ENCODE data around the gene TUBB8B.
"Not testable (repeated sequence)": the region's sequence is repeated elsewhere in the genome, so short reads cannot be mapped to it uniquely, and the experiment has no call there.

Gene TUBB8B

DNA sequence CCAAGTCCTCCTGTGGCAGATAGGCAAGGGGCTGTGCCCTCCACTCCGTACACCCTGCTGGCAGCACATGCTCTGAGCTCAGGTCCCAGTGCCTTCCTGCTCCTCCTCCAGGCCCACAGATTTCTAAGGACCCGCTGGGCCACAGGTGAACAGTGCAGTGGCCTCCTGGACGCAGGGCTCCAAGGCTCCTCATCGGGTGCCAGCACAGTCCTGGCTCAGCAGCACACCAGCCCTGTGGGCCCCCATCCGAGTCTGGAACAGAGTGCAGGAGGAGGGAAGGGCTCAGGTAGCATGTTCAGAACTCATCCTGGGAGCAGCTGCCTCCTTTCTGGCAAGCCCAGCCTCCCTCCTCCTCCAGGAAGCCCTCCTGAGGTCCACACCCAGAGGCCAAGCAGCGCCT, 30.8 kb upstream of the TUBB8B start:
- not testable (repeated sequence) for H3K27me3 ChIP-seq (ENCODE audit: control insufficient read depth, insufficient read depth, low read length); H3K27ac ChIP-seq (ENCODE audit: low read depth, low read length); H3K4me1 ChIP-seq (ENCODE audit: control insufficient read depth, insufficient read depth, low read length); H3K4me3 ChIP-seq (ENCODE audit: low read length); H3K36me3 ChIP-seq (ENCODE audit: control insufficient read depth, insufficient read depth, low read length); H3K9ac ChIP-seq (ENCODE audit: low read length)

- H3K36me3 ChIP-seq (ENCODE audit: control insufficient read depth, insufficient read depth, low read length); H3K27me3 ChIP-seq (ENCODE audit: control insufficient read depth, insufficient read depth, low read length); H3K9ac ChIP-seq (ENCODE audit: low read length); H3K4me1 ChIP-seq (ENCODE audit: control insufficient read depth, insufficient read depth, low read length); H3K27ac ChIP-seq (ENCODE audit: low read depth, low read length); H3K4me3 ChIP-seq (ENCODE audit: low read length): not testable (repeated sequence)
Observed at GRCh38 chr18:75525-76160, 26.2 kb upstream of the TUBB8B start.

- H3K4me1 ChIP-seq (ENCODE audit: control insufficient read depth, insufficient read depth, low read length); H3K27ac ChIP-seq (ENCODE audit: low read depth, low read length); H3K4me3 ChIP-seq (ENCODE audit: low read length); H3K36me3 ChIP-seq (ENCODE audit: control insufficient read depth, insufficient read depth, low read length); H3K27me3 ChIP-seq (ENCODE audit: control insufficient read depth, insufficient read depth, low read length); H3K9ac ChIP-seq (ENCODE audit: low read length): not testable (repeated sequence)
Observed at GRCh38 chr18:73181-73777, 23.9 kb upstream of the TUBB8B start.

- not testable (repeated sequence) for H3K4me1 ChIP-seq (ENCODE audit: control insufficient read depth, insufficient read depth, low read length); H3K36me3 ChIP-seq (ENCODE audit: control insufficient read depth, insufficient read depth, low read length); H3K27ac ChIP-seq (ENCODE audit: low read depth, low read length); H3K9ac ChIP-seq (ENCODE audit: low read length); H3K27me3 ChIP-seq (ENCODE audit: control insufficient read depth, insufficient read depth, low read length); H3K4me3 ChIP-seq (ENCODE audit: low read length)
Observed at GRCh38 chr18:67701-68100, 18.3 kb upstream of the TUBB8B start.

- H3K4me3 ChIP-seq (ENCODE audit: low read length); H3K27ac ChIP-seq (ENCODE audit: low read depth, low read length); H3K4me1 ChIP-seq (ENCODE audit: control insufficient read depth, insufficient read depth, low read length); H3K27me3 ChIP-seq (ENCODE audit: control insufficient read depth, insufficient read depth, low read length); H3K9ac ChIP-seq (ENCODE audit: low read length); H3K36me3 ChIP-seq (ENCODE audit: control insufficient read depth, insufficient read depth, low read length): not testable (repeated sequence)
Observed at GRCh38 chr18:64279-64678, 14.9 kb upstream of the TUBB8B start.

DNA sequence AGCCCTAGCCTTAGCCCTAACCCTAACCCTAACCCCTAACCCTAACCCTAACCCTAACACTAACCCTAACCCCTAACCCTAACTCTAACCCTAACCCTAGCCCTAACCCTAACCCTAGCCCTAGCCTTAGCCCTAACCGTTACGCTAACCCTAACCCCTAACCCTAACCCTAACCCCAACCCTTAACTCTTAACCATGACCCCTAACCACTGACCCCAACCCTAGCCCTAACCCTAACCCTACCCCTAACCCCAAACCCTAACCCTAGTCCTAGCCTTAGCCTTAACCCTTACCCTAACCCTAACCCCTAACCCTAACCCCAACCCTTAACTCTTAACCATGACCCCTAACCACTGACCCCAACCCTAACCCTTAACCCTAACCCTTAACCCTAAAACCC, 14.2 kb upstream of the TUBB8B start:
- H3K4me3 ChIP-seq (ENCODE audit: low read length); H3K27me3 ChIP-seq (ENCODE audit: control insufficient read depth, insufficient read depth, low read length); H3K36me3 ChIP-seq (ENCODE audit: control insufficient read depth, insufficient read depth, low read length); H3K9ac ChIP-seq (ENCODE audit: low read length); H3K27ac ChIP-seq (ENCODE audit: low read depth, low read length); H3K4me1 ChIP-seq (ENCODE audit: control insufficient read depth, insufficient read depth, low read length): not testable (repeated sequence)

- H3K4me1 ChIP-seq (ENCODE audit: control insufficient read depth, insufficient read depth, low read length); H3K9ac ChIP-seq (ENCODE audit: low read length); H3K4me3 ChIP-seq (ENCODE audit: low read length): not testable (repeated sequence)
Observed at GRCh38 chr18:54388-54787, 5.0 kb upstream of the TUBB8B start.

DNA sequence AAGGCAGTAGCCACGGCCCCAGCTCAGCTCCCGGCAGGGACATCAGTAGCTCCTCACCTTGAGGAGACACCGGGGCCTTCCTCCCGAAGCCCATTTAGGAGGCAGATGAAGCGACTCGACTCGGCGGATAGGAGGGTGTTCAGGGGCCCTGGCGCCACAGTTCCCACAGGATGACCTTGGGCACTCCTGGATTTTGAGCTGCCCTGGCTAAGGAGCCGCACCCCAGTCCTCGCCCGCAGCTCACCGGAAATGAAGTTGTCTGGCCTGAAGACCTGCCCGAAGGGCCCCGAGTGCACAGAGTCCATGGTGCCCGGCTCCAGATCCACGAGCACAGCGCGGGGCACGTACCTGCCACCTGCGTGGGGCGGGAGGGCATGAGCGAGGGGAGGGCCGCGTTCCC, 719 bp downstream of the TUBB8B start:
- H3K4me3 ChIP-seq (ENCODE audit: low read length); H3K36me3 ChIP-seq (ENCODE audit: control insufficient read depth, insufficient read depth, low read length); H3K4me1 ChIP-seq (ENCODE audit: control insufficient read depth, insufficient read depth, low read length); H3K27me3 ChIP-seq (ENCODE audit: control insufficient read depth, insufficient read depth, low read length); H3K9ac ChIP-seq (ENCODE audit: low read length); H3K27ac ChIP-seq (ENCODE audit: low read depth, low read length): not testable (repeated sequence)

More at GRCh38 chr18:54388-54787, 5.0 kb upstream of the TUBB8B start:
- H3K27ac ChIP-seq (ENCODE audit: low read depth, low read length); H3K27me3 ChIP-seq (ENCODE audit: control insufficient read depth, insufficient read depth, low read length); H3K36me3 ChIP-seq (ENCODE audit: control insufficient read depth, insufficient read depth, low read length): not testable (repeated sequence)

- H3K27me3 ChIP-seq (ENCODE audit: control insufficient read depth, insufficient read depth, low read length); H3K4me1 ChIP-seq (ENCODE audit: control insufficient read depth, insufficient read depth, low read length); H3K27ac ChIP-seq (ENCODE audit: low read depth, low read length); H3K36me3 ChIP-seq (ENCODE audit: control insufficient read depth, insufficient read depth, low read length); H3K4me3 ChIP-seq (ENCODE audit: low read length); H3K9ac ChIP-seq (ENCODE audit: low read length): not testable (repeated sequence)
Observed at GRCh38 chr18:13177-13576, 36.2 kb downstream of the TUBB8B start.

DNA sequence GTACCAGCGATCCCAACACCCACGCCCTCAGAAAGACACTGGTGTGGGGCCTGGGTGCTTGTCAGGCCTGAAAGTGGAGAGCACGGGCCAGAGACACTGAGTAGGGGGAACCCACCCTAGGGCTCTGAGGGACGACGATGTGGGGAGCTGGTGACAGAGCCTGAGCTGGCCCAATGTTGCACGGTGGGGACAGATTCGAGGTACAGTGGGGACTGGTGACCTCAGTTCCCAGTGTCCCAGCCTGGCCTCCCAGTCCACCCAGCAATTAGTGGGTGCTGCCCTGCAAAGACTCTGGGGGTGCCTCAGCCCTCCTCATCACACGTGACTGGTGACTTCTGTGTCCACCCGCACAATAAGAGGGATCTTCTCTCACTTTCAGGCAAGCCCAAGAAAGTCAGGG, 36.6 kb downstream of the TUBB8B start:
- H3K27ac ChIP-seq (ENCODE audit: low read depth, low read length); H3K4me3 ChIP-seq (ENCODE audit: low read length); H3K27me3 ChIP-seq (ENCODE audit: control insufficient read depth, insufficient read depth, low read length); H3K9ac ChIP-seq (ENCODE audit: low read length); H3K4me1 ChIP-seq (ENCODE audit: control insufficient read depth, insufficient read depth, low read length); H3K36me3 ChIP-seq (ENCODE audit: control insufficient read depth, insufficient read depth, low read length): not testable (repeated sequence)

DNA sequence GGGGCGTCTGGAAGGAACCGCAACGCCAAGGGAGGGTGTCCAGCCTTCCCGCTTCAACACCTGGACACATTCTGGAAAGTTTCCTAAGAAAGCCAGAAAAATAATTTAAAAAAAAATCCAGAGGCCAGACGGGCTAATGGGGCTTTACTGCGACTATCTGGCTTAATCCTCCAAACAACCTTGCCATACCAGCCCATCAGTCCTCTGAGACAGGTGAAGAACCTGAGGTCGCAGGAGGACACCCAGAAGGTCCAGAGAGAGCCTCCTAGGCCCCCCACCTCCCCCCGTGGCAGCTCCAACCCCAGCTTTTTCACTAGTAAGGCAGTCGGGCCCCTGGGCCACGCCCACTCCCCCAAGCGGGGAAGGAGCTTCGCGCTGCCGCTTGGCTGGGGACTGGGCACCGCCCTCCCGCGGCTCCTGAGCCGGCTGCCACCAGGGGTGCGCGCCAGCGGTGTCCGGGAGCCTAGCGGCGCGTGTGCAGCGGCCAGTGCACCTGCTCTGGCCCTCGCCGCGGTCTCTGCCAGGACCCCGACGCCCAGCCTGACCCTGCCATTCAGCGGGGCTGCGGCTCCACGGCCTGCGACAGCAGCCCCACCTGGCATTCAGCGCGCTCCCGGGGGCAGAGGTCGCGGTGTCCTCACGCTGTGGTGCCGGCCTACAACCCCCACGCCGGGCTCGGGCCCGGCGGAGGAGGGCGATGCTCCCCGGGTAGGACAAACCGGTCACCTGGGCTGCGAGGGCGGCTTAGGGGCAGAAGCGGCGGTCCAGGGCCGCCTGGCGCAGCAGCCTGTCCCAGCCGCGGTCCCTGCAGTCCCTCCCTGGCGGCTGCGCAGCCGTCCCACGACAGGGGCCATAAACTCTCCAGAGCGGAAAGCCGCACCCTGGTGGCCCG, 37.8 kb downstream of the TUBB8B start:
- H3K36me3 ChIP-seq (ENCODE audit: control insufficient read depth, insufficient read depth, low read length); H3K4me3 ChIP-seq (ENCODE audit: low read length); H3K27me3 ChIP-seq (ENCODE audit: control insufficient read depth, insufficient read depth, low read length); H3K9ac ChIP-seq (ENCODE audit: low read length); H3K4me1 ChIP-seq (ENCODE audit: control insufficient read depth, insufficient read depth, low read length); H3K27ac ChIP-seq (ENCODE audit: low read depth, low read length): not testable (repeated sequence)

- H3K36me3 ChIP-seq (ENCODE audit: control insufficient read depth, insufficient read depth, low read length); H3K27ac ChIP-seq (ENCODE audit: low read depth, low read length); H3K4me3 ChIP-seq (ENCODE audit: low read length); H3K9ac ChIP-seq (ENCODE audit: low read length); H3K4me1 ChIP-seq (ENCODE audit: control insufficient read depth, insufficient read depth, low read length); H3K27me3 ChIP-seq (ENCODE audit: control insufficient read depth, insufficient read depth, low read length): not testable (repeated sequence)
Observed at GRCh38 chr18:10624-11184, 38.7 kb downstream of the TUBB8B start.

Measured in rectal smooth muscle tissue (tissue), 1 donor.